Measurements from ENCODE around the gene PUS10.

DNA sequence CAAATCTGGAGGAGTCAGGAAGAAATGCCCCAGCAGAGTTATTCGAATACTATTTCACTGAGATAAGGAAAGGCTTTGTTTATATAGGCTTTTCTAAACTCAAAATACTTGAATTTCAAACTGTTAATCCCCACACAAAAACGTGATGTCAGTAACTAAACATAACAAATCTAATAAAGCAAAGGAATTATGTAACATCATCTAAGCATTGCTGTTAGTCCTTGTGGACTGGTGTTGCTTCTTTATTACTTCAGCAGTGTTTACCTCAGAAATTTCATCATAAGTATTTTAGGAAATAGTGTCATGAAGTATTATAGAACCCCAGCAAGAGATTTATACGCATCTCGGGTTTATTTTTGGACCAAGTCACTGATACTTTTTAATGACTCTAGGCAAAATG, 27.9 kb upstream of the PUS10 start:
- no peak for TF ChIP-seq CTCF (IDR thresholded peaks at IDR 0.05; ENCODE audit: borderline replicate concordance, extremely low read depth, low read length, poor library complexity, severe bottlenecking)
- no peak for TF ChIP-seq EZH2 (IDR thresholded peaks at IDR 0.05; ENCODE audit: borderline replicate concordance, low read depth, low read length, severe bottlenecking)

All from DND-41 (cell line).